Measurements from ENCODE around the gene XRCC6.

XRCC6 gene

DNA sequence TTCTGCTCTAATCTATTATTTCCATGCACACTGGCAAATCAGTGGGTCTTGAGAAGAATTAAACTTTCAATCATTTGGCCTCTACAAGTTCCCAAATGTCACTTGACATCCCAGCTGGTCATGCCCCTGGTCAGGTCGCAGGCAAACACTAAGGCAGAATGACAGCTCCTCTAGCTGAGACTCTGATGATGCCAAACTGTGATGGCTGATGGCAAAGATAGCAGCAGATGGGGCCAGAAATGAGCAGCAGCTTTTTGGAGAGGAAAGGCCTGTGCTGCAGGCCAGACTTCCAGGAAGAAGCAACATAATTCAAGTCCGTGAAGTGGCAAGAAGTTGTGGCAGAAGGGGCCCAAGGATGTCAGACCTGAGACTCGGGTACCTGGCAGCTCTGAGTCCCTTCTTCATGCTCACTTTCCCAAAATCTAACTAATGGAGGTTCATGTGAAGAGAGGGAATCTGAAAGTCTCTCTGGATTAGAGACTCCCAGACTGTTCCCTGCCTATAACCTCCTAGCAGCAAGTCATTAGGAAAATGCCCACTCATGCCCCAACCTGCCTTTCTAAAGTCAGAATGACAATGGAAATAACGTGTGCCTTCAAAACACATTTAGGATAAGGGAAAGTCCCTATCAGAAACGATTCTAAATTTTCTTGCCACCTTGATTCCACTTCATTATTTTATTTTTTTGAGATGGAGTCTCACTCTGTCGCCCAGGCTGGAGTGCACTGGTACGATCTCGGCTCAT lies 22.0 kb upstream of the XRCC6 start:
- peak overlapping the region; percentile 33; the same call in 1 of the 2 replicates for H3K27ac ChIP-seq
- TF ChIP-seq ZFX (IDR thresholded peaks at IDR 0.05; ENCODE audit: borderline replicate concordance) = no peak
- TF ChIP-seq, protein P1, sequence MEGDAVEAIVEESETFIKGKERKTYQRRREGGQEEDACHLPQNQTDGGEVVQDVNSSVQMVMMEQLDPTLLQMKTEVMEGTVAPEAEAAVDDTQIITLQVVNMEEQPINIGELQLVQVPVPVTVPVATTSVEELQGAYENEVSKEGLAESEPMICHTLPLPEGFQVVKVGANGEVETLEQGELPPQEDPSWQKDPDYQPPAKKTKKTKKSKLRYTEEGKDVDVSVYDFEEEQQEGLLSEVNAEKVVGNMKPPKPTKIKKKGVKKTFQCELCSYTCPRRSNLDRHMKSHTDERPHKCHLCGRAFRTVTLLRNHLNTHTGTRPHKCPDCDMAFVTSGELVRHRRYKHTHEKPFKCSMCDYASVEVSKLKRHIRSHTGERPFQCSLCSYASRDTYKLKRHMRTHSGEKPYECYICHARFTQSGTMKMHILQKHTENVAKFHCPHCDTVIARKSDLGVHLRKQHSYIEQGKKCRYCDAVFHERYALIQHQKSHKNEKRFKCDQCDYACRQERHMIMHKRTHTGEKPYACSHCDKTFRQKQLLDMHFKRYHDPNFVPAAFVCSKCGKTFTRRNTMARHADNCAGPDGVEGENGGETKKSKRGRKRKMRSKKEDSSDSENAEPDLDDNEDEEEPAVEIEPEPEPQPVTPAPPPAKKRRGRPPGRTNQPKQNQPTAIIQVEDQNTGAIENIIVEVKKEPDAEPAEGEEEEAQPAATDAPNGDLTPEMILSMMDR (IDR thresholded peaks at IDR 0.05) = no peak

DNA sequence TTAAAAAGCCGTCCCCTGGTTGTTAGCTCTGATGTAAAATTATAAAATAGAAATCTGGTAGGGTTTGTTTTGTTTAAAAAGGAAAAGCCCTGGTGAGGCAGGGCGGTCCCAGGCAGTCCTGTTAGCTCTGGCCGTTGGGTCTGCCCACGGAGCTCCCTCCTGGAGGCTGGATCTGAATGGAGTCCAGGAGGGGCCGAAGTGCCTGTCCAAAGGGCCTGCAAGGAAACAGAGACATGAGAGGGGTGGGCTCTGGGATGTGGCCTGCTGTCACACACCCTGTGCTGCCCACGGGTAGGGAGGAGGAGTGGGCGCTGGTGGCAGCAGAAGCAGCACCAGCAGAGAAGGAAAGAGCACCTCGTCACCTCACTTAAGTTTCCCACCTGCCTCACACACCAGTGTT lies 20.1 kb upstream of the XRCC6 start:
- H3K27ac ChIP-seq = no peak overlapping the region
- TF ChIP-seq, protein P1 (IDR thresholded peaks at IDR 0.05) = no peak
- TF ChIP-seq ZFX (IDR thresholded peaks at IDR 0.05; ENCODE audit: borderline replicate concordance) = no peak

DNA sequence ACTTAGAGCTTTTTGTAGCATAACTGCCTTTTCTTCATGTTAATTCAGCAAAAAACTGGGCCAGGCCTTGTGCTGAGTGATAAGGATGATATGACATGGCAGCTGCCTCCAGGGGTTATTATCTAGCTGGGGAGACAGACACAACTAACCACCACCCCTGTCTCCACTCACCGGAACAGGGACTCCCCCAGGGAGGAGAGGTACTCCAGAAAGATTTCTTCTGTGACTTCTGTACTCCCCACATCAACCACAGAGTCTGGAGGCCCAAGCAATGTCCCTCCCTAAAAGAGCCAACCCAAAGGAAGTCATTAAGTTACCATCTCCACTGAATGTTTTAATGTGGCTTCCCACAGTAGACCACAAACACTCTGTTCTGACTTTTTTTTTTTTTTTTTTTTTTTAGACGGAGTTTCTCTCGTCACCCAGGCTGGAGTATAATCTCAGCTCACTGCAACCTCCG lies 17.2 kb upstream of the XRCC6 start:
- TF ChIP-seq, protein P1 (IDR thresholded peaks at IDR 0.05) = no peak
- no peak for TF ChIP-seq ZFX (IDR thresholded peaks at IDR 0.05; ENCODE audit: borderline replicate concordance)

DNA sequence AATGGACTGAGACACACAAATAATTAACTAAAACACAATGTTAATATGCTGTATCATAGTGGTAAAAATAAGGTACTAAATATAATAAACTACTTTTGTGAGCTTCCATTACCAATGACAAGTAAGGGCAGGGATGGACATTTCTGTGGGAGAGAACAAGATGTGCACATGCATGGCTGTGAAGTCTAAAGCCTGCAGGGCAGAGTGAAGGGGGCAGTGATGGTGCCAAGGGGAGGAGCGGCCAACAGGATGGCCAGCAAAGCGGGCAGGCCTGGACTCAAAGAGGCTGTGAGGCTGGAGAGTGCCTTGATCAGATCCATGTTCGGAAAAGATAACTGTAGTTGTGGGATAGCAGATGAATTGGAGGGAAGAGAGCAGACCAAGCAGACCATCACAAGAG lies 12.7 kb upstream of the XRCC6 start:
- no peak overlapping the region for H3K27ac ChIP-seq
- TF ChIP-seq ZFX (IDR thresholded peaks at IDR 0.05; ENCODE audit: borderline replicate concordance) = no peak
- TF ChIP-seq, protein P1 (IDR thresholded peaks at IDR 0.05) = no peak

More for the DNA sequence above, 17.2 kb upstream of the XRCC6 start:
- H3K27ac ChIP-seq = no peak overlapping the region

DNA sequence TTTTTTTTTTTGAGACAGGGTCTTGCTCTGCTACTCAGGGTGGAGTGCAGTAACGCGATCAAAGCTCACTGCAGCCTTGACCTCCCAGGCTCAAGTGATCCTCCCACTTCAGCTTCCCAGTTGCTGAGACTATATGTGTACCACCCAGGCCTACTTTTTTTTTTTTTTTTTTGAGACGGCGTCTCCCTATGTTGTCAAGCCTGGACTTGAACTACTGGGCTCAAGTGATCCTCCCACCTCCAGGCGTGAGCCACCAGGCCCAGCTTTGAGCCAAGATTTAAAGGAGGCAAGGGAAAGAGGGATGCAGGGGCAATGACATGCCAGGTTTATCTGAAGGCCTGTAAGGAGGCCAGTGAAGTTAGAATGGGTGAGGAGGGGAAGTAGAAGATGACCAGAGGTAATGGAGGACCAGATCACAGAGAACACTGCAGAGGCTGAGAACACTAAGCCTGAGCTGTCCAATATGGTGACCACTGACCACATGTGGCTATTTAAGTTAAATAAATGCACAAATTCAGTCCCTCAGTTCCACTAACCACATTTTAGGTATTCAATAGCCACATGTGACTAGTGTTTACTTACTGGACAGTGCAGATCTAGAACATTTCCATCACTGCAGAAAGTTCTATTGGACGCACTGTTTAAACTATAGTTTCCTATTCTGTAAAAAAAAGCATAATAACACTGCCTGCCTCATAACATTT lies 8.3 kb upstream of the XRCC6 start:
- H3K27ac ChIP-seq = no peak overlapping the region
- TF ChIP-seq, protein P1 (IDR thresholded peaks at IDR 0.05) = no peak
- TF ChIP-seq ZFX (IDR thresholded peaks at IDR 0.05; ENCODE audit: borderline replicate concordance) = no peak

DNA sequence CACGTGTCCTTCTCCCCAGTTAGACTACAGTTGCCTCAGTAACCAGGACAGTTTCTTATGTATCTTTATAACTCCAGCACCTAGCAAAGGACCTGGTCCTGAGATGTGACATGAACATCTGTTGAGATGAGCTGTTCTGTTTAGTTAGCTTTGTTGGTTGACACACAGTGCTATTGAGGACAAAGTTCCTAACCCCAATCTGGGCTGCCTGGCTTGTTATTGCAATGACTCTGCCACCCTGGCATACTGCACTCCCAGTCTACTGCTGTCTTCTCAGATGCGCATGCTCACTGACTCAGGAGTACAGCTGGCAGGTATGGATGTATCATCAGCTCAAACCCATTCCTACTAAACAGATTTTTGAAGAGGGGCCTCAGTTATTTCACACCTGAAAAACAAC lies 7.6 kb upstream of the XRCC6 start:
- no peak overlapping the region for H3K27ac ChIP-seq
- TF ChIP-seq ZFX (IDR thresholded peaks at IDR 0.05; ENCODE audit: borderline replicate concordance) = no peak
- TF ChIP-seq, protein P1 (IDR thresholded peaks at IDR 0.05) = no peak

All from 22Rv1 (cell line).